Pericardium fibroblast (primary cell): ENCODE results near the gene TRIM43. TPM values are rescaled to one million over a fixed set of nuclear protein-coding genes. Genes with fewer than 3 reads are reported as not detected.

Experiments
- total RNA-seq: library from RNA; depleted of rRNA; stranded (reverse); fragments of >200 nt; gene quantifications from 2 replicates; pipeline ENCODE4 v1.2.3, GENCODE V29; 2015

The TRIM43 gene
- not detected in 2 replicates for total RNA-seq

GRCh38 chr2:95591701-95592100, at the start of gene TRIM43:
Gene TRIM43 (plus strand): TSS chr2:95592001. CDS start chr2:95594024, 2,023 bp downstream.

Other genes starting within 250 kb of the TRIM43 start
- gene FAHD2A, start 189.3 kb upstream of the TRIM43 start, total RNA-seq: 17.1 and 22.5 TPM in 2 replicates
- gene TRIM43B, start 107.2 kb upstream of the TRIM43 start, total RNA-seq: not detected in 2 replicates